GM21390 (cell line): ENCODE data around the gene RHOJ.
A peak's percentile ranks its signal among the peaks of the same experiment; 100 is the strongest.
"Not testable (repeated sequence)": the region's sequence is repeated elsewhere in the genome, so short reads cannot be mapped to it uniquely, and the experiment has no call there.

ENCODE experiments used
- ATAC-seq: cut with Tn5 transposase; IDR thresholded peaks from one replicate; pipeline ENCODE4 v1.9.1; 2021; ENCODE audit not compliant: unreplicated experiment

The RHOJ gene

GRCh38 chr14:63295231-63295685 lies 91.0 kb downstream of the RHOJ start:
- ATAC-seq: no peak

GRCh38 chr14:63296060-63296563 lies 91.9 kb downstream of the RHOJ start:
- peak; percentile 42 for ATAC-seq

- ATAC-seq: no peak
Measured at GRCh38 chr14:63297372-63298063, 93.3 kb downstream of the RHOJ start.

GRCh38 chr14:63299351-63300110 lies 95.3 kb downstream of the RHOJ start:
- no peak for ATAC-seq

GRCh38 chr14:63300854-63301253 lies 96.6 kb downstream of the RHOJ start:
- no peak for ATAC-seq

GRCh38 chr14:63301891-63302534 lies 97.8 kb downstream of the RHOJ start:
- no peak for ATAC-seq

GRCh38 chr14:63304429-63304828 lies 100.2 kb downstream of the RHOJ start:
- not testable (repeated sequence) for ATAC-seq

GRCh38 chr14:63308723-63309317 lies 104.6 kb downstream of the RHOJ start:
- ATAC-seq: no peak

- ATAC-seq: no peak
Measured at GRCh38 chr14:63318835-63319234, 114.6 kb downstream of the RHOJ start, which contains the start of gene GPHB5. Gene GPHB5, minus strand, starts transcription at chr14:63318935. Its CDS starts 1,086 bp downstream, at chr14:63317849.

GRCh38 chr14:63322472-63322871 lies 118.2 kb downstream of the RHOJ start:
- ATAC-seq: no peak

- no peak for ATAC-seq
Measured at GRCh38 chr14:63322897-63323573, 118.8 kb downstream of the RHOJ start.

- no peak for ATAC-seq
Measured at GRCh38 chr14:63326840-63327239, 122.6 kb downstream of the RHOJ start.

GRCh38 chr14:63328787-63329737 lies 124.8 kb downstream of the RHOJ start:
- no peak for ATAC-seq

- ATAC-seq: no peak
Measured at GRCh38 chr14:63342371-63342770, 138.1 kb downstream of the RHOJ start.
